Brain microvascular endothelial cell (primary cell): Measurements from ENCODE around the gene TTPAL.

ENCODE experiments used
- DNase-seq: peaks from one replicate; pipeline ENCODE4 v3.0.0-alpha.2; 2020
- H3K27ac ChIP-seq: fragments of 250-450 bp; sonication (Bioruptor Pico); 2 replicates; pipeline ENCODE4 v1.5.1; 2020; ENCODE audit warnings: mild to moderate bottlenecking, moderate library complexity
- H3K27me3 ChIP-seq: fragments of 250-450 bp; sonication (Bioruptor Pico); replicated peaks from 2 replicates; pipeline ENCODE4 v1.5.1; 2020; ENCODE audit warnings: mild to moderate bottlenecking
- H3K36me3 ChIP-seq: fragments of 250-450 bp; sonication (Bioruptor Pico); replicated peaks from 2 replicates; pipeline ENCODE4 v1.5.1; 2020; ENCODE audit warnings: mild to moderate bottlenecking
- H3K4me3 ChIP-seq: 2 replicates; pipeline ENCODE4 v1.5.1; 2011; ENCODE audit warnings: low read depth, mild to moderate bottlenecking, control low read depth, low read length, moderate library complexity
- in situ Hi-C: cut with HindIII; loops from 2 replicates; pipeline ENCODE4 v1.10.0; 2017; ENCODE audit warnings: low sequenced_read_pairs, low pct_ligation_motif_present
- TF ChIP-seq, protein P1 (sequence below): IDR thresholded peaks from 2 replicates; pipeline ENCODE4 v1.5.1; 2011; ENCODE audit warnings: low read depth, mild to moderate bottlenecking, moderate library complexity, low read length, control low read depth, inconsistent platforms; ENCODE audit errors: missing control alignments

TTPAL gene

DNA sequence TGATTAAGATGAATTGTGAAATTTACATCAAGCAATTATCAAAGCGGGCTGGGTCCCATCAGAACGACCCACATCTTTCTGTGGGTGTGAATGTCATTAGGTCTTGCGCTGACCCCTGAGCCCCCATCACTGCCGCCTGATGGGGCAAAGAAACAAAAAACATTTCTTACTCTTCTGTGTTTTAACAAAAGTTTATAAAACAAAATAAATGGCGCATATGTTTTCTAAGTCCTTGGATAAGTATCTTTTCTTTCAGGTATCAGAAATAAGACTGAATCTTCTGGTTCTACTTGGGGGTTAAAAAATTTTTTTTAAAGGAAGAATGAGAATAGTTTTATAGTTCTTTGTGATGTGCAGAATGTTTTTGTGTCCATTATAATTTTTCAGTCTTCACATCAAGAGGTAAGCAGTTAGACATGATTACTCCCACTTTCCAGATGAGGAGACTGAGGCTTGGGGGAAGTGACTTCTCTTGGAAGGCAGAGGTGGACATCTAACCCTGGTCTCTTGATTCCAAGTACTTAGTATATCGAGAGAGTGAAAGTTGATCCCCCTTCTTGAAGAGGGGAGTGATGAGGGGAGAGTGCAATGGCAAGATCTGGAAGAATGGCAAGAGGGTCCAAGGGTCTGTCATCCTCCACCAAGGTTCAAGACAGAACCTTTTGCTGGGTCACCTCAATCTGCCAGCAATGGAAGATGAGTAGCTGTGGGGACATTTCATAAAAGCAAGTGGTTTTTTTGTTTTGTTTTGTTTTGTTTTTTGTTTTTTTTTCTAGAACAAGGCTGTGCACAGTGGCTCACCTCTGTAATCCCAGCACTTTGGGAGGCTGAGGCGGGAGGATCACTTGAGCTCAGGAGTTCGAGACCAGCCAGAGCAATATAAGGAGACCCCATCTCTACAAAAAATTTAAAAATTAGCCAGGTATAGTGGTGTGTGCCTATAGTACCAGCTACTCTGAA lies 42.8 kb upstream of the TTPAL start:
- DNase-seq = no peak
- TF ChIP-seq, protein P1, sequence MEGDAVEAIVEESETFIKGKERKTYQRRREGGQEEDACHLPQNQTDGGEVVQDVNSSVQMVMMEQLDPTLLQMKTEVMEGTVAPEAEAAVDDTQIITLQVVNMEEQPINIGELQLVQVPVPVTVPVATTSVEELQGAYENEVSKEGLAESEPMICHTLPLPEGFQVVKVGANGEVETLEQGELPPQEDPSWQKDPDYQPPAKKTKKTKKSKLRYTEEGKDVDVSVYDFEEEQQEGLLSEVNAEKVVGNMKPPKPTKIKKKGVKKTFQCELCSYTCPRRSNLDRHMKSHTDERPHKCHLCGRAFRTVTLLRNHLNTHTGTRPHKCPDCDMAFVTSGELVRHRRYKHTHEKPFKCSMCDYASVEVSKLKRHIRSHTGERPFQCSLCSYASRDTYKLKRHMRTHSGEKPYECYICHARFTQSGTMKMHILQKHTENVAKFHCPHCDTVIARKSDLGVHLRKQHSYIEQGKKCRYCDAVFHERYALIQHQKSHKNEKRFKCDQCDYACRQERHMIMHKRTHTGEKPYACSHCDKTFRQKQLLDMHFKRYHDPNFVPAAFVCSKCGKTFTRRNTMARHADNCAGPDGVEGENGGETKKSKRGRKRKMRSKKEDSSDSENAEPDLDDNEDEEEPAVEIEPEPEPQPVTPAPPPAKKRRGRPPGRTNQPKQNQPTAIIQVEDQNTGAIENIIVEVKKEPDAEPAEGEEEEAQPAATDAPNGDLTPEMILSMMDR = no peak
- H3K36me3 ChIP-seq = no peaks in the 10 kb centered on the region
- in situ Hi-C loops = no loop called here
- H3K27ac ChIP-seq = no peak overlapping the region
- no peaks in the 10 kb centered on the region for H3K27me3 ChIP-seq
- H3K4me3 ChIP-seq = no peak overlapping the region

DNA sequence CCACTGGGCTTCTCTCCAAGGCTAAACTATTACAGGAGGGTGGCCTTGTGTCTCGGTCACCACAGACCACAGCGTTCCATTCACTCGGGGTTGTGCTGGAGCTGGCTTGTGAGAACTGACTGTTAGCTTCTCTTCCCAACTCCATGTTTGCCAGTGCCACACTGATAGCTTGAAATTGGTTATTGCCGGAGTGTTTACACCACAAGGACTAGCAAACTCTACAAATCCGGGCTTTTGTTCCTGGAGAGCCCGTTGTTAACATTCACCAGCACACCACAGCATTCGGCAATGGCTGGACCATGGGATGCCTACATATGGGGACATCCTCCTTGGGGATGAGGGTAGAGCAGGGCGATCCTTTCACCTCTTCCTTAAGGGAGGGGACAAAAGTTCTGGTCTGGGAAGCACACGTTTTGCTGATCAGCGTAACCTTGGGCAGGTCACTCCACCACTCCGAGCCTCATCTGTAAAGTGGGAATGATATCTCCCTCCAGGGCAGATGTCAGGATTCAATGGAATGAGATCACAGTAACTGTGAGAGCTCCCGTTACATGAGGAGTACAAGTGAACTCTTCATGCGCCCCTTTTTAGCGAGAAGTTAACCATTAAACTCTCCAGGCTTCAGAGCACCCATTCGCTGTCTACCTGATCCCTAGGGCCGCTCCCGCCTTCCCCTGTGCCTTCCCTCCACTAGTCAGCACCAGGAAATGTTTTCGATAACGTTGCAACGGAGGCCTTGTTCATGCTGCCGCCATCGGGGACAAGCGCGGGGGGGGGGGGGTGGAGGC lies 41.7 kb upstream of the TTPAL start:
- TF ChIP-seq, protein P1 = no peak
- in situ Hi-C loops = no loop called here
- no peak overlapping the region for H3K27ac ChIP-seq
- DNase-seq = no peak
- no peak overlapping the region for H3K4me3 ChIP-seq
- H3K27me3 ChIP-seq = no peaks in the 10 kb centered on the region
- no peaks in the 10 kb centered on the region for H3K36me3 ChIP-seq

DNA sequence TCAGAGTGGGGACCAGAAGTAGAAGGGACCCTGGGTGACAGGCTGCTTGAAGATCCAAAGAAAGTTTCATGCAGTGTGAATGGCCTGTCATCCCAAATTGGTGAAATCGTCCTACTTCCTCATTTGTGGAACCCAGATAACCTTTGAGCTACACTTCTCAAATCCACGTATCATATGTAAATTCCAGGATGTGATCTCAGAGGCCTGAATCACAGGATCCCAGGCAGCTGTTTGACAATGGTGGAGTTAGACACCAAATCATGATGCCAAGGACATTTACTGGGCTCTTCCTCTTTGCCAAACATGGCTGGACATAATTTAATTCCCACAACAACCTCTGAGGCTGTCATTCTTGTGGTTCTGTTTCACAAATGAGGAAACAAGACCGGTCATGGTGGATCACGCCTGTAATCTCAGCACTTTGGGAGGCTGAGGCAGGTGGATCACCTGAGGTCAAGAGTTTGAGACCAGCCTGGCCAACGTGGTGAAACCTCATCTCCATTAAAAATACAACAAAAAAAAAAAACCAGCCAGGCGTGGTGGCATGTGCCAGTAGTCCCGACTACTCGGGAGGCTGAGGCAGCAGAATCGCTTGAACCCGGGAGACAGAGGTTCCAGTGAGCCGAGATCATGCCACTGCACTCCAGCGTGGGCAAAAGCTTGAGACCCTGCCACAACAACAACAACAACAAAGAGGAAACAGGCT lies 39.9 kb upstream of the TTPAL start:
- Histone ChIP-seq H3K4me3 (no peak overlapping the region), H3K36me3 (no peaks in the 10 kb centered on the region), H3K27ac (no peak overlapping the region), H3K27me3 (no peaks in the 10 kb centered on the region)
- no peak for DNase-seq
- in situ Hi-C loops = no loop called here
- TF ChIP-seq, protein P1 = no peak

DNA sequence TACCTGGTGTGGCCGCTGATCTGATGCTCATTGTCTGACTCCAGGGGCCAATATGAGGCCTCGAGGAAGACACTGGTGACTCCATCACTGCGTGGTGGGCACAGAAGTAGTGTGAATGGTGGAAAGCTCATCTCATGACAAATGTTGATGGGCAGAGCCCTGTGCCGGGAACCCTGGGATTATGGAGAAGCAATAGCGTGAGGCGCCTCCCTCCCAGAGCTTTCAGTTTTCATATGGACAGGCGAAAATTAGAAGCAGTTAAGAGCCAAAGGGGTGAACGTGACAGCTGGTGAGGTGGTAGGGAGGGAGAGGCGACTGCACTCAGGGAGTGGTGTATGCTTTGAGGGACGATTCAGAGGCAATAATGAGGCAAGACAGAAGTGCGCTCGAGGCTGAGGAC lies 39.3 kb upstream of the TTPAL start:
- in situ Hi-C loops = no loop called here

GRCh38 chr20:44437497-44437896 lies 38.2 kb upstream of the TTPAL start:
- no peak overlapping the region for H3K4me3 ChIP-seq
- H3K36me3 ChIP-seq = no peaks in the 10 kb centered on the region
- TF ChIP-seq, protein P1 = no peak
- H3K27ac ChIP-seq = no peak overlapping the region
- DNase-seq = no peak
- in situ Hi-C loops = no loop called here
- no peaks in the 10 kb centered on the region for H3K27me3 ChIP-seq

More for the DNA sequence above, 39.3 kb upstream of the TTPAL start:
- Histone ChIP-seq H3K27ac (no peak overlapping the region), H3K36me3 (no peaks in the 10 kb centered on the region), H3K4me3 (no peak overlapping the region), H3K27me3 (no peaks in the 10 kb centered on the region)
- DNase-seq = no peak
- TF ChIP-seq, protein P1 = no peak
